HG02885 (cell line): ENCODE data around the gene KRTAP10-1.

Experiments
- ATAC-seq: cut with Tn5 transposase; IDR thresholded peaks from one replicate; pipeline ENCODE4 v1.9.1; 2021; ENCODE audit warnings: mild to moderate bottlenecking; ENCODE audit not compliant: unreplicated experiment, poor library complexity

Gene KRTAP10-1

DNA sequence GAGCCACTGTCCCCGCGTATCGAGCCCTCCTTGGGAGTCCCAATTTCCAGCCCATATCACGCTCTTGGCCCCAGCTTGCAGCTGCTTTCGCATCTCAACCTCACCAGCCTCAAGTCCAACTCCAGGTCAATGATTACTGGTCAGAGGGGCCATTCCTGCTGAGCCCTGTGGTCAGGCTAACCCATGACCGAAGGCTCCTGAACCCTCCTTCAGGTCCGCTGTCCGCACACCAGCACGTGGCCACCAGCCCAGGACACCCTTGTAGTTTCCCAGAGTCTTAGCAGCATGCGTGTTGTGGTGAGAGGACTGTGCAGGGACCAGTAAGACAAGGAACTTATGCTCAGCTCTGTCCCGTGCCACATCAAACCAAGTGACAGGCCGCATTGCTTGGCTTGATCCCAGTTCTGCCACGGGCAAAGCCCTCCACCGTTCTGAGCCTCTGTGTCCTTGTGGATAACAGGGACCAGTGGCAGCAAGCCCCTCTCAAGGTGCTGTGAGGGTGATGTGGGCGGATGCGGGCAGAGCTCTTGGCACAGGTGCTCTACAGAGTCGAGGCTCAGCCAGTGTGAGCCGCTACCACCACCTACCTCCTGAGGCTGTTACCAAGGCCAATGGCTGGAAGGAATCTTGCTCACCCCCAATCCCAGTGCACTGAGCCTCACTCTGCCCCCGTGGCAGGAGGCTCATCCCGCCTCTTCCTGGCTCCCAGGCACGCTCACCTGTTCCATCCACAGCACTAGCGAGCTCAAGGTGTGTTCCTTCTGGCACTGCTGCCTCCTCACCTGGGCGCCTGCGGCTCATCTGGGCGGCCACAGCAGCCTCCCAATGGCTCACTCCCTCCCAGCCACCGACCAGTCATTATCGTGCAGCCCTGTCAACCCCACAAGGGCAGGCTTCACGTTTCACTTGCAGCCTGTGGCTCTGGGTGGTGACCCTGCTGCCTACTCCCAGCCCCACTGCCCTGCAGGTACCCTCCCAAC, 20.4 kb downstream of the KRTAP10-1 start:
- ATAC-seq, result no peak

- ATAC-seq, result no peak
Observed at GRCh38 chr21:44518686-44519085, 21.3 kb downstream of the KRTAP10-1 start.

DNA sequence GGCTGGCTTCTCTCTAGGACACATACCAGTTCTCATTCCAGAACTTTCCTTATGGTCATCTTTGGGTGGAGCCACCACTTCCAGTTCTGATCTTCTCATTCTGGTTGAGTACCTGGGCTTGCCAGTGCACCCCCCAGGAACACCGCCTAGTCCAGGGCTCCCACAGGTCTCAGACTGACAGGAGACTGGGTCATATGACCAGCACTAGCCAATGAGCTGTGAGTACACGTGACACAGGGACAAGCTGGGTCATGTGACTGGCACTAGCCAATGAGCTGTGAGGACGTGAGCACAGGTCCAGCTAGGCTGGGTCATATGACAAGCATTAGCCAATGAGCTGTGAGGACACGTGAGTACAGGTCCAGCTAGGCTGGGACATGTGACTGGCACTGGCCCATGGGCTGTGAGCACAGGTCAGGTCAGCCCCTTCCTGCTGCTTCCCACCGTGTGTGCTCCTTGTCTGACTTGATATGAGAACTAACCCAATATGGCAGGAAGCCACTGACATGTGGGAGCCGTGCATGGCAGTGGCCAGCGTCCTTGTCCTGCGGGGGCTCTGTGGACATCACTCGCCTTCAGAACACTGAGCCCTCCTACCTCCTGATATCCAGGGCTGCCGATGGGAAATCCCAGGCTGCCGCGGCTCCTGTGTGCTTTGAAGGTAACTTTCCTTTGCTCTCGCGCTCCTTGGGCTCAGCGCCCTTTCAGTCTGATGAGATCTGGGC, 22.7 kb downstream of the KRTAP10-1 start:
- ATAC-seq, result no peak

GRCh38 chr21:44516828-44517174, 23.2 kb downstream of the KRTAP10-1 start:
- no peak for ATAC-seq

DNA sequence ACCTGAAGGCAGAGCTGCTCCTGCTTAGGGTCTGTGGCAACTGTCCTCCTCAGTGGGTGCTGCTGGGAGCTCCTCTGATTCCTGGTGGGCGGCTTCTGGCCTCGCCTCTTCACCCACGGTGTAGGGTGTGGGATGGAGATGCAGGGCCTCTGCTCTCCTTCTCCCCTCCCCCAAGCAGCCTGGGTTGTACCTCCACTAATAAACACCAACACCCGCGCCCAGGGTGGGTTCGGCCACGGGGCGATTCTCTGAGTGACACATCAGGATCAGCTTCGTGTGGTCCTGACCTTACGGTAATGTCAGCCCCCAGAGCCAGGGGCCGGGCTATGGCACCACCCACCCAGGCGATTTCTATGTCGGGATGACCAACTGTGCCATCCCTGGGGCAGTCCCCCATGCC, 23.7 kb downstream of the KRTAP10-1 start:
- no peak for ATAC-seq

DNA sequence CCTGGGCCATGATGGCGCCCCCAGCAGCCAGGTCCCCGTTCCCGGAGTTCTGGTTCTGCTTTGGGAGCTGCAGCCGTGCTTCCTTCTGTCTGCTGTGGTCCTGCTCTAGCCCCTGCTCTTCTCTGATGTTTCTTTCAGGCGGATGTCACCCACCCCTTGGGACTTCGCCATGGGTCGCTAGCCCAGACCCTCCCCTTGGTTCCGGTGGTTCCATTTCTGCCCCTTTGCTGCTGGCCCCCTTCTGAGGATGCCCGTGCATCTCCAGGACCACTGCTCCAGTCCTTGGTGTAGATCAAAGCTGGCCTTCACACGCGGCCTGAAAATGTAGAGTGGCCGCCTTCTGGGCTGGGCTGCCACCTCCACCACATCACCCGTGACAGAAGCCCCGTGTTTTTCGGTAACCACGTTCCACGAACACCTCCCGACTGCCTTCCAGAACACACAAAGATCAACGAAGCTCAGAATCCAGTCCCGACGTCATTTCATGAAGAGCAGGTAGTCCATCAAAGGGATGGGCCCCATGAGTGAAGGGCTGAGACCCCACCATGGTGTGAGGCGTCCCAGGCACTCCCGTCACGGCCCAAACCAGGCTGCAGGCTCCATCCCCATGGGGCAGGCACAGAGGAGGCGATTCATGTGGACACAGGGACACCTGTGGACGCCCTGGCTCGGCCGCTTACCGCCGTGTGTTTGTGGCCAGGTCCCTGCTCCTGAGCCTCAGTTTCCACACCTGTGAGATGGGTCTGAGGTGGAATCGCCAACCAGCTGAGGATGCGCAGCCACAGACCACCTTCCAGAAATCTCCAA, 24.4 kb downstream of the KRTAP10-1 start:
- no peak for ATAC-seq

- ATAC-seq, result no peak
Observed at GRCh38 chr21:44514746-44515358, 25.1 kb downstream of the KRTAP10-1 start.

- no peak for ATAC-seq
Observed at GRCh38 chr21:44514218-44514520, 25.8 kb downstream of the KRTAP10-1 start.

DNA sequence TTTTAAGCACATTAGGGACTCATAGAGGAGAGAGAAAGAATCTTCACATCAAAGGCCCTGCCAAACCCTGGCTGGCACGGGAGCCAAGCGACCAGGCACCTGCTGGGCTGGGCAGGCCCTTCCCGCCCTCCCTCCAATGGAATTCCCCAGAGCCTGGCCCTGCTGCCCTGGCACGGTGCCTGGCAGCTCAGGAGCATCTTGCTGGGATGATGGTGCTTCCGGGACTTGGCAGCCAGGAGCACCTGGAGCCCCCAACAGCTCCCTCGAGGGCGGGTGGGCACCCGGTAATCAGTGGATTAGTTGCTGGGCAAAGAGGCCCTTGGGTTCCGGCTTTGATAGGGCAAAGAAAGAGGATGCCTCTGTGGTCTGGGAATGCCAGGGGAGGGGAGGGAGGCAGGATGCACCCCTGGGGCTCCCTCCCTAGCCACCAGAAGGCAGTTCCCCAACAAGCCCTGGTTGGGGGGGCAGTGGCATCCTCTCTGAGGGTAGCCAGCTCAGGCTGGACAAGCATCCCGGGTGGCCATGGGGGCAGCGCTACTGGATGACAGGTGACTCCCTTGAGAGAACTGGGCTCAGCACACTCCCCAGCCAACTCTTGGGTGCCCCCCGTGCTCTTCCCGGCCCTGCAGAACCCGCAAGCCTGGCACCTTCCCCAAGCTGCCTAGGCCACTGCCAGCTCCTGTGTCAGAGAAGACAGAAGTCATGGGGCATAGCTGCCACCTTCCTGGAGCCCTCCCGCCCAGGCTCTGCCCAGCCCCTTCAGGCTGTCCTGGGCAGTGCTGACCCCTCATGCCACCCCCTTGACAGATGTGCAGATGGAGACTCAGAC, 26.4 kb downstream of the KRTAP10-1 start:
- no peak for ATAC-seq

DNA sequence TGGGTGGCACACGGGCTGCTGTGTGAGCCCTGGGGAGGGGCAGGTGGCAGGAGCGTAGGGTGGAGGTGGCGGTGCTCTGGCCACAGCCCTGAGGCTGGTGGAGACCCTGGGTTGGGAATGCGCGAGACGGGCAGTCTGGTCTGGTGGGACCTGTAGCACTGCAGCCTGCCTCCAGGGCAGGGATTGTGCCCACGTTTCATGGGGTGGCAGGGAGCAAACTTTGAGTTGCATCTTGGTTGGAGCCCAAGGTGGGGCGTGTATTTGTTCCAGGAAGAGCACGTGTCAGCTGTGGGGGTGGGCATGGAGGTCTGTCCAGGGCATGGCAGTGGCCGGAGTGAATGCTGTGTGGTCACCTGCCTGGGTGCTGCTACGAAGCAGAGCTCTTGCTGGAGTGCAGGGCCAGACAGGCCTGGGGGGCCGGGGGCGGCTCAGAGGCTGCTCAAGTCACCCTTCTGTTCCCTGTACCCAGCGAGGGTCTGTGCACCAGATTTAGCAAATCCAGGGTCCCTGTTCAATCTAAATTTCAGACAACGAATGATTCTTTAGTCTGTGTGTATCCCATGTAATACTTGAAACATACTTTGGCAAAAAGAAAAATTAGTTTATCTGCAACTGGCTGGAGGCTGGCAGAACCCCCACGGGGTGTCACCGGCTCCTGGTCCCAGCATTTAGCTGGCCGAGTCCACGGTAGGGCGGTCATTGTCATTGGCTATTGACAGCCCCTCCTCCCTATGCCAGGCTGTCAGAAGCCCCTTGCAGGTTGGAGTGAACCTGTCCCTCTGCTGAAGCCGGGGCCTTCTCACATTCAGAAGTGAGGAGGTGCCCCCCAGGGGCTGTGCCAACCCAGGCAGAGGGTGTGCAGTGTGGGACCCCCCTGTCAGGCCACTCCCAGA, 27.3 kb downstream of the KRTAP10-1 start:
- no peak for ATAC-seq

- ATAC-seq, result no peak
Observed at GRCh38 chr21:44511938-44512275, 28.1 kb downstream of the KRTAP10-1 start.

DNA sequence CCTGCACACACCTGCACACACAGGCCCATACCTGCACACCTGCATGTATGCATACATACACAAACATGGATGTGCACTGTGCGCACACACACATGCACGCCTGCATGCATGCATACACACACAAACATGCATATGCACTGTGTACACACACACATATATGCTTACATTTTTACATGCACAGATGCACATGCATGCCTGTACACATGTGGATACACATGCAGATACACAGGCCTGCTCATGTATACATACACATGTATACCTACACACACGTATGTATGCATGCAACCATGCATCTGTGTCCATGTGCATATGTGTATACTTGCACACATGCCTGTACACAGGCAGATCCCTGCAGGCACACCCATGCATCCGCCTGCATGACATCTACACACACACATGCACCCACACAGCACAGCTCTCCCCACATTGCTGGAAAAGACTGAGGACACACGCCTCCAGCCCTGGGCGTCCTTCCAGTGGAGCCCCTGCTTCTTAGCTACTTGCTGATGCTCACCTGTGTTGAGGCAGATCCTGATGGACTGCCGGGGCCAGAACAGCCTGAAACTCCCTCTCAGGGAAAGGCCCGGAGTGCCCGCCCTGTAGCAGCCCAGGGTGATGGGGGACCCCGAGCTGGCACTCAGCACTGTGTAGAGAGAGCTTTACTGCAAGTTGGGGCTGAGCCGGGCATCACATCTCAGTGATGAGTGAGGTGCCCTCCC, 28.6 kb downstream of the KRTAP10-1 start:
- no peak for ATAC-seq

DNA sequence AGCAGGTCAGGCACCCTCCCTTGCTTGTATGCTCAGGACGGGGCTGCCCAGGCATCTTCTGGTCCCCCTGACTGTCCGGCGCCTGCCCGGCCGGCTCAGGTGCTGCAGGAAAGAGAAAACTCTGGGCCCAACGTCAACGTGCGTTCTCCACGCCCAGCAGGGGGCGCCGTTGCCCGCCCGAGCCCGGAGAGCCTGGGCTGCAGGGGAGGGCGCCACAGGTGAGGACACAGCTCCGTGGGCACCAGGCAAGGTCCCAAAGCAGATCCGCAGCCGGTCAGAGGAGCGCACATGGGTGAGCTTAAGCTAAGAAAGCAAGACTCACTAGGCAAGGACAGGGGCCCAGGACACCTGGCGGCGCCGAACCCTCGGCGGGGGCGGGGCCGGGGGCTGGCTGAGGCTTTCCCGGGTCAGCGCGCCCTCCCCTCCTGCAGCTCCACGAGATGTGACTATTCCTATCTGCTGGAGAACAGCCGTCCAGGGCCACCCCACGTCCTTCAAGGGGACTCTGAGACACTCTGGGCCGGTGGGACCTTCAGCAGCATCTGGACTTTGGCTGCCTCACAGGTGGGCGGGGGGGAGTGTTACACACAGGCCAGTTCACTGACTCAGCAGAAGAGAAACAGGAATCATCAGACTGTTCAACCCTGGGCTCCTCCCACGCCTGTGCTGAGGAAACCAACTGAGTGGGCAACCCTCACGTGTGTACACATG, 29.3 kb downstream of the KRTAP10-1 start:
- no peak for ATAC-seq

DNA sequence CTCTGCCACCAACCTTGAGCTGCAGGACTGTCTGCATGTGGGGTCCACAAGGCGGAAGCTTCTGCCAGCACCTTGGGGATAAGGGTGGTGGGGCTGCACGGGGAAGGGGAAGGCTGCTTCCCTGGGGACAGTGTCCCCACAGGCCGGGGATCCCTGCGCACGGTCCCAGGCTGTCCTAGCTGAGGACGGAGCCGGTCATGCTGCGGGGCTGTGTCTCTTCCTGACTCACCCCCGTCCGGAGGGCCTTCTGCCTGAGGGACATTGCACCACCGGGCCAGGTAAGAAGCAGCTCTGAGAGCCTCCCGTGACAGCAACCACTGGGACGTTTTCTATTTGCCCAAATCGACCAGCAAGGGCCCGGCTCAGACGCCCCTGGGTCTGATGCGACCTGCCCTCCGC, 29.9 kb downstream of the KRTAP10-1 start:
- ATAC-seq, result no peak

DNA sequence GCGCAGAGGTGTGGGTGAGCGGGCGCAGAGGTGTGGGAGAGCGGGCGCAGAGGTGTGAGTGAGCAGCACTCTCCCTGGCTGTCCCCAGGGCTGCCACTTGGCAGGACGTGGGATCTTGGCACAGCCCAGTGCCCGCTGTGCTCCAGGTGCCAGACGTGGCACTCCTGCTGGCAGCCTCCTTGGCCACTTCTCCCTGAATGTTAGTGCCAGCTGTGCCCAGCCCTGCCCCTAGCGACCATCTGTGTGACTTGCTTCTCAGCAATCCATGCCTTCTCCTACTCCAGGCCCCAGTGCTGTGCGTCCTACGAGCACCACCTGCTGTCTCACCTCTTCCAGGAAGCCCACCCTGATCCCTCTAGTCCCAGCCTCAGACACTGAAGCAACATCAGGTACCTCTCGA, 30.5 kb downstream of the KRTAP10-1 start:
- ATAC-seq, result no peak

DNA sequence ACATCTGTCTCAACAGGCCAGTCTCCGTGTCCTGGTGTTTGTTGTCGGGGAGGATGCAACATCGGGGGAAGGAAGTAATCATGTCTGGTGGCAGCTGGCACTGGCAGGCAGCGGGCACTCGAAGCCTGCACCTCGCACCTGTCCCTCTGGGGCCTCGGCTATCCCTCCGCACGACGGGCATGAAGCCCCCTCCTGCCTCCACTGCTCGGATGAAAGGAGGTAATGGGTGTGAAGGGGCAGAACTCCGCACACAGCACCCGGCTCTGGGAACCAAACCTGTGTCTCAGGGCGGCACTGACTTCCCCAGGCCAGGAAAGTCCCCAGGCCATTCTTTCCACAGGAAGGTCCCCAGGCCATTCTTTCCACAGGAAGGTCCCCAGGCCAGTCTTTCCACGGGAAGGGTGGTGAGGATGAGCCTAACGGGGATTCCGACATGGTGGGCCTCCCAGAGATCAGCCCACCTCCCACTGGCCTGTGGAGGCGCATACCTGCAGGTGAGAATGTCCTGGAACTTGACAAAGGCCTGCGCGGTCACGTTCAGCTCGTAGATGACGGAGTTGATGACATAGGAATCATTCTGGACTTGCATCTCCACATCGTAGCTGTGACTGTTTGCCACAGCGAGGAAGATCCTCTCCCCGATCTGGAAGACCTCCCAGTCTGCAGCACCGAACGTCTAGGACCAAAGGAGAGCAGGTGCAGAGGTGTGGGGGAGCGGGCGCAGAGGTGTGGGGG, 31.1 kb downstream of the KRTAP10-1 start:
- no peak for ATAC-seq

DNA sequence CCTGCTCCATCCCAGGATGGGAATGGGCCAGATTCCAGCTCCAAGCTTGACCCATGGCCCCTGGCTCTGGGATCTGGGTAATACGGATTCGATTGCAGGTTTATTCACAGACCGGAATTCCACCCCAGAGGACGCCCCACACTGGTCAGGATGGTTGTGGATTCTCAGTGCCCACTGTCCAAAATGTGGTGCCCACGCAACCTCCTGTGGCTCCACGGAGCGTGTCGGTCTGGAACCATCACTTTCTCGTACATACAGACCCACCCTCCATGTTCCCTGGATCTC, 31.6 kb downstream of the KRTAP10-1 start:
- ATAC-seq, result no peak
